Gastroesophageal sphincter (tissue), 4 donors: ENCODE data around the gene DHRS12. TPM values are rescaled to one million over a fixed set of nuclear protein-coding genes. Genes with fewer than 3 reads are reported as not detected.

ENCODE experiments used
- ATAC-seq: fragments of 150-250 bp; one replicate; pipeline ENCODE4 v1.9.1; 2016; ENCODE audit warnings: mild to moderate bottlenecking, moderate library complexity
- H3K27ac ChIP-seq, 4 donors: fragments of 200-600 bp; sonication (generic) in 3 of 4; 1 replicate in 3 of 4; 2 replicates in 1 of 4; pipeline ENCODE4 v1.5.1; 2016 to 2019
- H3K27me3 ChIP-seq: fragments of 200-600 bp; sonication (generic); one replicate; pipeline ENCODE4 v1.5.1; 2019
- H3K36me3 ChIP-seq, 2 donors: fragments of 200-600 bp; sonication (generic); one replicate each; pipeline ENCODE4 v1.5.1; 2019; ENCODE audit warnings: control low read depth in 1 of 2
- H3K4me1 ChIP-seq, 3 donors: fragments of 200-600 bp; sonication (generic); 1 replicate in 2 of 3; 2 replicates in 1 of 3; pipeline ENCODE4 v1.5.1; 2016 to 2019; ENCODE audit warnings: control low read depth in 2 of 3
- H3K4me3 ChIP-seq, 2 donors: fragments of 200-600 bp; sonication (generic); one replicate each; pipeline ENCODE4 v1.5.1; 2019; ENCODE audit warnings: mild to moderate bottlenecking in 1 of 2, moderate library complexity in 1 of 2
- H3K9me3 ChIP-seq, 3 donors: fragments of 200-600 bp; sonication (generic); one replicate each; pipeline ENCODE4 v1.5.1; 2017 to 2019; ENCODE audit warnings: control low read depth in 2 of 3
- CTCF ChIP-seq, 4 experiments: fragments of 200-600 bp in 2 of 4; fragments of 450-650 bp in 2 of 4; sonication (generic) in 1 of 4; IDR thresholded peaks; one replicate each; pipeline ENCODE4 v1.5.1; 2017 to 2019; ENCODE audit warnings: antibody characterized with exemption in 4 of 4, mild to moderate bottlenecking in 2 of 4, moderate library complexity in 2 of 4
- EP300 ChIP-seq: sonication (generic); formaldehyde crosslinking; IDR thresholded peaks from one replicate; pipeline ENCODE4 v1.6.1; 2017; ENCODE audit warnings: antibody characterized with exemption, mild to moderate bottlenecking
- POLR2A ChIP-seq, 2 donors: fragments of 450-650 bp; IDR thresholded peaks; one replicate each; pipeline ENCODE4 v1.6.1; 2017; ENCODE audit warnings: antibody characterized with exemption in 2 of 2, mild to moderate bottlenecking in 2 of 2, moderate library complexity in 1 of 2
- POLR2AphosphoS5 ChIP-seq: sonication (generic); formaldehyde crosslinking; IDR thresholded peaks from one replicate; pipeline ENCODE4 v1.6.1; 2017; ENCODE audit warnings: antibody characterized with exemption
- WGBS, 2 donors: methylation state at CpG; one replicate each; pipeline ENCODE4 v1.1.5; 2018; ENCODE audit warnings: low coverage in 1 of 2; 5-methylcytosine and 5-hydroxymethylcytosine counted together
- total RNA-seq, 4 donors: library from RNA; depleted of rRNA; stranded (reverse); fragments of >200 nt; gene quantifications; one replicate each; pipeline ENCODE4 v1.1.0, GENCODE V29; 2016

The DHRS12 gene
- total RNA-seq, 4 donors from 2014 or later: 9.2 to 23.3 (median 19.2) TPM

GRCh38 chr13:51747438-51748434 lies 56.2 kb downstream of the DHRS12 start:
- 91 to 93% methylated on average over 5 to 9 of the region's 9 CpGs for WGBS, 2 donors
- ATAC-seq: no peak
- H3K27ac ChIP-seq: peak overlapping the region in 2 of 4 donors; percentile 21 to 57
- H3K27me3 ChIP-seq: no peaks in the 10 kb centered on the region
- no peak overlapping the region for H3K4me3 ChIP-seq
- peaks cover 0 to 8% (median 0%) of the 10 kb centered on the region in 3 donors for H3K4me1 ChIP-seq
- peaks cover 0 to 15% (median 0%) of the 10 kb centered on the region in 3 donors for H3K9me3 ChIP-seq
- peaks cover 0 to 26% of the 10 kb centered on the region in 2 donors for H3K36me3 ChIP-seq
- no peak for TF ChIP-seq EP300
- no peak for TF ChIP-seq POLR2AphosphoS5
- no peak for TF ChIP-seq CTCF (IDR thresholded peaks at IDR 0.05)
- TF ChIP-seq POLR2A (IDR thresholded peaks at IDR 0.05): no peak

- Histone ChIP-seq H3K36me3 (peaks cover 0 to 17% of the 10 kb centered on the region in 2 donors), H3K4me3 (no peak overlapping the region), H3K27ac (peak overlapping the region; percentile 23 to 57 (median 34)), H3K4me1 (peaks cover 0 to 14% (median 0%) of the 10 kb centered on the region in 3 donors), H3K9me3 (peaks cover 0 to 15% (median 0%) of the 10 kb centered on the region in 3 donors), H3K27me3 (no peaks in the 10 kb centered on the region)
- peak; percentile 58 for ATAC-seq
- no peak for TF ChIP-seq POLR2A (IDR thresholded peaks at IDR 0.05)
- TF ChIP-seq CTCF (IDR thresholded peaks at IDR 0.05): no peak
- TF ChIP-seq EP300: no peak
- TF ChIP-seq POLR2AphosphoS5: peak; percentile 20
- WGBS, 2 donors: 35 to 50% methylated on average over 2 of the region's 2 CpGs
These were observed 57.2 kb downstream of the DHRS12 start for GRCh38 chr13:51746802-51747201.

- peaks cover 0 to 15% (median 0%) of the 10 kb centered on the region in 3 donors for H3K9me3 ChIP-seq
- H3K27ac ChIP-seq: no peak overlapping the region
- H3K4me1 ChIP-seq: peaks cover 0 to 29% (median 0%) of the 10 kb centered on the region in 3 donors
- TF ChIP-seq EP300 (no peak), CTCF (IDR thresholded peaks at IDR 0.05) (no peak), POLR2A (IDR thresholded peaks at IDR 0.05) (no peak), POLR2AphosphoS5 (no peak)
- H3K27me3 ChIP-seq: no peaks in the 10 kb centered on the region
- H3K36me3 ChIP-seq: peaks cover 0 to 18% of the 10 kb centered on the region in 2 donors
- no peak overlapping the region for H3K4me3 ChIP-seq
- 94 to 95% methylated on average over 2 of the region's 2 CpGs for WGBS, 2 donors
- ATAC-seq: no peak
These were observed 58.7 kb downstream of the DHRS12 start for GRCh38 chr13:51745243-51745642.

GRCh38 chr13:51742611-51743010 lies 61.4 kb downstream of the DHRS12 start:
- Histone ChIP-seq H3K36me3 (peaks cover 0 to 21% of the 10 kb centered on the region in 2 donors), H3K27me3 (no peaks in the 10 kb centered on the region), H3K4me1 (peaks cover 0 to 45% (median 0%) of the 10 kb centered on the region in 3 donors), H3K27ac (no peak overlapping the region), H3K4me3 (no peak overlapping the region), H3K9me3 (peaks cover 0 to 3% (median 0%) of the 10 kb centered on the region in 3 donors)
- no peak for ATAC-seq
- WGBS, 2 donors: 77 to 93% methylated on average over 2 of the region's 2 CpGs
- TF ChIP-seq POLR2AphosphoS5: no peak
- TF ChIP-seq CTCF (IDR thresholded peaks at IDR 0.05): no peak
- TF ChIP-seq POLR2A (IDR thresholded peaks at IDR 0.05): no peak
- TF ChIP-seq EP300: no peak
